BLaER1 treated with 17β-estradiol and CSF1 and Interleukin-3, amounts not matched to agents 10 nM and 100 nM (cell line): ENCODE results near the gene ZNF8.
"Not testable (repeated sequence)": the region's sequence is repeated elsewhere in the genome, so short reads cannot be mapped to it uniquely, and the experiment has no call there.

Experiments used
- H3K27ac ChIP-seq, 11 experiments: shearing (Covaris generic); formaldehyde crosslinking; 2 replicates each; pipeline ENCODE4 v1.8.1; 2022
- H3K27me3 ChIP-seq, 11 experiments: shearing (Covaris generic); formaldehyde crosslinking; 2 replicates each; pipeline ENCODE4 v1.8.1; 2022
- H3K36me3 ChIP-seq, 11 experiments: shearing (Covaris generic); formaldehyde crosslinking; 2 replicates each; pipeline ENCODE4 v1.8.1; 2022
- H3K4me1 ChIP-seq, 10 experiments: shearing (Covaris generic); formaldehyde crosslinking; 2 replicates each; pipeline ENCODE4 v1.8.1; 2022
- H3K4me2 ChIP-seq, 11 experiments: shearing (Covaris generic); formaldehyde crosslinking; 2 replicates each; pipeline ENCODE4 v1.8.1; 2022
- H3K4me3 ChIP-seq, 10 experiments: shearing (Covaris generic); formaldehyde crosslinking; 2 replicates each; pipeline ENCODE4 v1.8.1; 2022
- H3K9ac ChIP-seq, 11 experiments: shearing (Covaris generic); formaldehyde crosslinking; 2 replicates each; pipeline ENCODE4 v1.8.1; 2022
- H3K9me3 ChIP-seq, 11 experiments: shearing (Covaris generic); formaldehyde crosslinking; replicated peaks in 1 of 11; 2 replicates each; pipeline ENCODE4 v1.8.1; 2022
- H4K20me1 ChIP-seq, 11 experiments: shearing (Covaris generic); formaldehyde crosslinking; 2 replicates each; pipeline ENCODE4 v1.8.1; 2022
- Cebpa-rat ChIP-seq, 11 experiments: shearing (Covaris generic); IDR thresholded peaks; 2 replicates each; pipeline ENCODE4 v1.8.1; 2022

ZNF8 gene

GRCh38 chr19:58346961-58347929 is 68.5 kb downstream of the ZNF8 start:
- no peak for TF ChIP-seq Cebpa-rat (IDR thresholded peaks at IDR 0.05)
- H3K36me3 ChIP-seq = peaks cover 8 to 51% (median 30%) of the 10 kb centered on the region in 11 experiments; a peak in 20 of 22 replicates
- H3K9ac ChIP-seq = peak overlapping the region; percentile 79 to 91 (median 86)
- peaks cover 15 to 31% (median 19%) of the 10 kb centered on the region in 11 experiments; a peak in 18 of 22 replicates for H4K20me1 ChIP-seq
- H3K4me1 ChIP-seq = peaks cover 51 to 73% (median 64%) of the 10 kb centered on the region in 10 experiments
- no peaks in the 10 kb centered on the region for H3K27me3 ChIP-seq
- peaks cover 0 to 11% (median 7%) of the 10 kb centered on the region in 11 experiments; a peak in 10 of 22 replicates for H3K9me3 ChIP-seq
- peak overlapping the region; percentile 72 to 93 (median 82) for H3K4me3 ChIP-seq
- H3K4me2 ChIP-seq = peak overlapping the region; percentile 86 to 99 (median 96)
- H3K27ac ChIP-seq = peak overlapping the region; percentile 72 to 98 (median 87)

- H3K9ac ChIP-seq = peak overlapping the region; percentile 79 to 91 (median 86)
- H3K4me2 ChIP-seq = peak overlapping the region; percentile 86 to 99 (median 96)
- peak overlapping the region; percentile 72 to 93 (median 82) for H3K4me3 ChIP-seq
- not testable (repeated sequence) for H3K27me3 ChIP-seq
- peaks cover 15 to 39% (median 28%) of the 10 kb centered on the region in 11 experiments; a peak in 18 of 22 replicates for H4K20me1 ChIP-seq
- H3K27ac ChIP-seq = peak overlapping the region; percentile 55 to 98 (median 87); a peak in 21 of 22 replicates
- peaks cover 0 to 11% (median 7%) of the 10 kb centered on the region in 11 experiments; a peak in 10 of 22 replicates for H3K9me3 ChIP-seq
- H3K4me1 ChIP-seq = peaks cover 46 to 79% (median 64%) of the 10 kb centered on the region in 10 experiments
- TF ChIP-seq Cebpa-rat (IDR thresholded peaks at IDR 0.05) = peak in 4 of 11 experiments; percentile 18 to 43 (median 32); a peak in 2 of 22 replicates
- H3K36me3 ChIP-seq = peaks cover 5 to 52% (median 27%) of the 10 kb centered on the region in 11 experiments; a peak in 19 of 22 replicates
Observed at GRCh38 chr19:58348080-58348479, 69.3 kb downstream of the ZNF8 start.

DNA sequence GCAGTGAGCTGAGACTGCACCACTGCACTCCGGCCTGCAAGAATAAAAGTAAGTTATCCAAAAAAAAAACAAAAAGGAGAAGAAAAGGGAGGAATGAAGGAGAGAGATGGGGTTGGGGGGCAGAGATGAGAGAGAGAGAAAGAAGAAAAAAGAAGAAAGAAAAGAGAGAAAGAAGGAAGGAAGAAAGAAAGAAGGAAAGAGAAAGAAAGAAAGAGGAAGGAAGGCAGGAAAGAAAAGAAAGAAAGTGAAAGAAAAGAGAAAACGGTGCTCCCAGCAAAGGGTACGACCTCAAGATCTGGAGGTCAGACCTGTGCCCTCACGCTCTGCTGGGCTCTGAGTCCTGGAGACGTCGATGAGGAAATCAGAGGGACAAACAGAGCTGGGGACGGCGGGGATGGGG is 70.8 kb downstream of the ZNF8 start:
- peaks cover 0 to 51% (median 29%) of the 10 kb centered on the region in 11 experiments; a peak in 19 of 22 replicates for H3K36me3 ChIP-seq
- peak overlapping the region; percentile 86 to 99 (median 96) for H3K4me2 ChIP-seq
- H3K4me3 ChIP-seq = peak overlapping the region; percentile 47 to 88 (median 75)
- H3K9me3 ChIP-seq = no peaks in the 10 kb centered on the region
- H3K27me3 ChIP-seq = peaks cover 0 to 5% (median 0%) of the 10 kb centered on the region in 11 experiments; a peak in 5 of 22 replicates
- TF ChIP-seq Cebpa-rat (IDR thresholded peaks at IDR 0.05) = no peak
- peak overlapping the region; percentile 65 to 91 (median 85); a peak in 21 of 22 replicates for H3K9ac ChIP-seq
- peak overlapping the region in 10 of 11 experiments; percentile 27 to 98 (median 83); a peak in 19 of 22 replicates for H3K27ac ChIP-seq
- H4K20me1 ChIP-seq = peaks cover 18 to 50% (median 40%) of the 10 kb centered on the region in 11 experiments; a peak in 20 of 22 replicates
- H3K4me1 ChIP-seq = peaks cover 46 to 70% (median 61%) of the 10 kb centered on the region in 10 experiments

DNA sequence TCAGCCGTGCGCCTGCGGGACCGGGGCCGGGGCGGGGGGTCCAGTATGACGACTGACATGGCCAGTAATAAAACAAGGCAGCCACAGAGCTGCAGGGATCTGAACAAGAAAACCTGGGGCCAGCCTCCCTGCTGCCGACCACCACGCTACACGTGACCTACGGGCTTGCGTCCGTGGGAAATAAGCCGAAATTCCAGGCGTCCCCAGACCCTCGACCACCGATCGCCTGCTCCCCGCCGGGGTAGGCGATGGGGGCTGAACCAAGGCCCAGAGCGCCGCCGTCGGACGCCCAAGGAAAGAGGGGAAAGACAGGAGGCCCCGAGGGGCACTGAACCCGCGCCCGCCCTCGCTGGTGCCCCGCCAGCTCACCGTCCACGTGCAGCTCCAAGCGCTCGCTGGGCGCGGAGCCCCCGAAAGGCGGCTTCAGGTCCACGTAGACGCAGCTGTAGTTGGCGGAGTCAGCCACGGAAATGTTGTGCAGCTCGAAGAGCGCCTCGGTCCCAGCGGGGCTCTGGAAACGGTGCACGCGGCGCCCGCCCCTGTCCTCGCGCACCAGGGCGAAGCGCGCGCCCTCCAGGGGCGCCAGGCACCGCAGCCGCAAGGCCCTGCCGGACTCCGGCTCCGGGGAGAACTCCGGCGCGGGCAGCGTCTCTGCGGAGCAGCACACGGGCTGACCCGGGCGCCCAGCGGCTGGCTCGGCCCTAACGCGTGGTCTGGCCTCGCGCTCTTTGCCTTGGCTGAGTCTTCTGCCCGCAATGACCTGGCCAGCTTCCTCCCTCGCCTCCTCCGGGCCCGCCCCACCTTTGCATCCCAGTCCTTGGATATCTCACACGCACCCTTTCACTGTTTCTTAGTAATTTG is 71.5 kb downstream of the ZNF8 start:
- peaks cover 0 to 46% (median 25%) of the 10 kb centered on the region in 11 experiments; a peak in 18 of 22 replicates for H3K36me3 ChIP-seq
- H3K4me2 ChIP-seq = peak overlapping the region; percentile 86 to 99 (median 96)
- peaks cover 2 to 12% (median 4%) of the 10 kb centered on the region in 11 experiments; a peak in 21 of 22 replicates for H3K27me3 ChIP-seq
- H4K20me1 ChIP-seq = peaks cover 18 to 56% (median 46%) of the 10 kb centered on the region in 11 experiments; a peak in 21 of 22 replicates
- peak overlapping the region; percentile 47 to 88 (median 75) for H3K4me3 ChIP-seq
- H3K9me3 ChIP-seq = no peaks in the 10 kb centered on the region
- peaks cover 45 to 67% (median 55%) of the 10 kb centered on the region in 10 experiments for H3K4me1 ChIP-seq
- peak overlapping the region in 10 of 11 experiments; percentile 27 to 98 (median 83); a peak in 19 of 22 replicates for H3K27ac ChIP-seq
- no peak for TF ChIP-seq Cebpa-rat (IDR thresholded peaks at IDR 0.05)
- H3K9ac ChIP-seq = peak overlapping the region; percentile 65 to 91 (median 85)

- peak overlapping the region in 8 of 11 experiments; percentile 78 to 98 (median 86); a peak in 11 of 22 replicates for H3K27ac ChIP-seq
Observed at GRCh38 chr19:58350871-58351557, 72.3 kb downstream of the ZNF8 start.

GRCh38 chr19:58351558-58351878 is 72.8 kb downstream of the ZNF8 start:
- Histone ChIP-seq H3K4me3 (no peak overlapping the region), H3K36me3 (peaks cover 0 to 42% (median 25%) of the 10 kb centered on the region in 11 experiments; a peak in 17 of 22 replicates), H3K27me3 (peaks cover 15 to 25% (median 17%) of the 10 kb centered on the region in 11 experiments), H3K4me1 (peaks cover 42 to 67% (median 55%) of the 10 kb centered on the region in 10 experiments), H3K9me3 (no peaks in the 10 kb centered on the region), H4K20me1 (peaks cover 18 to 66% (median 59%) of the 10 kb centered on the region in 11 experiments), H3K4me2 (peak overlapping the region in 9 of 11 experiments; percentile 86 to 99 (median 96); a peak in 18 of 22 replicates), H3K27ac (no peak overlapping the region), H3K9ac (no peak overlapping the region)
- TF ChIP-seq Cebpa-rat (IDR thresholded peaks at IDR 0.05) = no peak

More at GRCh38 chr19:58350871-58351557, 72.3 kb downstream of the ZNF8 start:
- Histone ChIP-seq H3K9ac (peak overlapping the region; percentile 65 to 91 (median 85); a peak in 19 of 22 replicates), H3K4me1 (peaks cover 42 to 67% (median 55%) of the 10 kb centered on the region in 10 experiments), H3K36me3 (peaks cover 0 to 42% (median 25%) of the 10 kb centered on the region in 11 experiments; a peak in 17 of 22 replicates), H3K9me3 (no peaks in the 10 kb centered on the region), H4K20me1 (peaks cover 18 to 61% (median 54%) of the 10 kb centered on the region in 11 experiments), H3K4me3 (peak overlapping the region in 9 of 10 experiments; percentile 50 to 88 (median 76); a peak in 16 of 20 replicates), H3K27me3 (peaks cover 10 to 20% (median 12%) of the 10 kb centered on the region in 11 experiments), H3K4me2 (peak overlapping the region; percentile 86 to 99 (median 96))
- no peak for TF ChIP-seq Cebpa-rat (IDR thresholded peaks at IDR 0.05)

DNA sequence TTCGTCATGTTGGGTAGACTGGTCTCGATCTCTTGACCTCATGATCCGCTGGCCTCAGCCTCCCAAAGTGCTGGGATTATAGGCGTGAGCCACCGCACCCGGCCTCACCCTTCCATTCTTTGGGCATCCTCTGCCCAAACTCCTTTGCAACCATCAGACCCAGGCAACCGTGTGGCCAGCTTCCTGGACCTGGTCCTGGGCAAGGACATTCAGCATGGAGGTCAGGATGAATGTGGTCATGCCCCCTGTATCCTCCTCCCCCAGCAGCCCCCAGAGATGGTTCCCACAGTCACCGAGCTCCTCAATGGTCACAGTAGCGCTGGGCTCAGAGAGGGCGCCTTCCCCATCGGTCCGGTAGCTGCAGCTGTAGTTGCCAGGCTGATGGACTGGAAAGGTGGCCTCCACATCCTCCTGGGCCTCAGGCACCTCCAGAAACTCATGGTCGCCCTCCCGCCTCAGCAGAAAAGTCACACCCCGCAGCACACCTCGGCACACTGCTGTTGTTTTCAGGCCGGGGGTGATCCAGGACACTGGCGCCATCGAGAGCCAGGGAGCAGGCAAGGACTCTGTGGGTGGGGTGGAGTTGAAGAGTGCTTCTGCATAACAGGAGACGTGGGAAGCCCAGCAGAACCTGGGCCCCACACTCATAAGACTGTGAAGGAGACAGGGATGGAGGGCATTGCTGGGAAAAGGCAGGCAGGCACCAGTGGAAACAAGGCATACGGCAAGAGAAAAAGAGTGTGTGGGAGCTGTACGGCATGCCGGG is 73.4 kb downstream of the ZNF8 start:
- Histone ChIP-seq H3K4me1 (peaks cover 46 to 70% (median 58%) of the 10 kb centered on the region in 10 experiments), H3K9ac (no peak overlapping the region), H3K9me3 (no peaks in the 10 kb centered on the region), H3K36me3 (peaks cover 0 to 42% (median 25%) of the 10 kb centered on the region in 11 experiments; a peak in 17 of 22 replicates), H4K20me1 (peaks cover 18 to 73% (median 66%) of the 10 kb centered on the region in 11 experiments), H3K4me3 (no peak overlapping the region), H3K27me3 (peaks cover 21 to 31% (median 24%) of the 10 kb centered on the region in 11 experiments), H3K4me2 (peak overlapping the region in 3 of 11 experiments; percentile 15 to 97 (median 97); a peak in 2 of 22 replicates), H3K27ac (no peak overlapping the region)
- TF ChIP-seq Cebpa-rat (IDR thresholded peaks at IDR 0.05) = no peak
